Testis (tissue), 2 donors: ENCODE results near the gene IQGAP1.

Source experiments
- CTCF ChIP-seq, 3 experiments: fragments of 450-650 bp in 2 of 3; fragments of 200-600 bp in 1 of 3; sonication (generic) in 1 of 3; IDR thresholded peaks; one replicate each; pipeline ENCODE4 v1.5.1; 2016 to 2019; ENCODE audit warnings: antibody characterized with exemption in 3 of 3, mild to moderate bottlenecking in 2 of 3, moderate library complexity in 1 of 3
- POLR2A ChIP-seq: fragments of 450-650 bp; IDR thresholded peaks from one replicate; pipeline ENCODE4 v1.6.1; 2017; ENCODE audit warnings: antibody characterized with exemption, mild to moderate bottlenecking, moderate library complexity

- no peak for TF ChIP-seq POLR2A
- no peak for TF ChIP-seq CTCF (IDR thresholded peaks at IDR 0.05)
Measured at GRCh38 chr15:90400759-90401314, 12.8 kb downstream of the IQGAP1 start.
